GM21390 (cell line): ENCODE data around the gene TAS1R1.
A peak's percentile ranks its signal among the peaks of the same experiment; 100 is the strongest.

Experiments
- ATAC-seq: cut with Tn5 transposase; IDR thresholded peaks from one replicate; pipeline ENCODE4 v1.9.1; 2021; ENCODE audit not compliant: unreplicated experiment

Gene TAS1R1

DNA sequence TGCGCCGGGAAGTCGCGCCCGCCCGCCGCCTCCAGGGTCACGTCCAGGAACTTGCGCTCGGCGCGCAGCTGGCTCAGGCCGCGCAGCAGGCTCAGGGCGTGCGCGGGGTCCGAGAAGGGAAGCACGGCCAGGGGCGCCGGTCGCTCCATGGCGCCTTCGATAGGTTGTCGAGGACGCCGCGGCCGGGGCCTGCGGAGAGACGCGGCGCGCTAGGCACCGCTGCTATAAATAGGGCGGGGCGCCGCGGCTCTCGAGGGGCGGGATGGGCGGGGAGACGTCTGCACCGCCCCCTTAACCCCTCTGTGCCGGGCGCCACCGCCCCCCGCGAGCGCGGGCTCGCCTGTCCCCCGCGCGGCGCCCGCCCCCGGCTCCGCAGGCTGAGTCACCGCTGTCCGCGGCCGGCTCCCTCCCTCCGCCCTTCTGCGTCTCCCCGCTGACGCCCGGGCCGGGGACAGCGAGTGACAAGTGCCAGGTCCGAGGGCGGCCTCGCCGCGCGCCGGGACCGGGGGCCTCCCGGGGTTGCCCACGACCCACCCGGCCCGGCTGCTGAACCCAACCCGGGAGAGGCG is 47.6 kb downstream of the TAS1R1 start, which contains the start of gene KLHL21:
Gene KLHL21 (minus strand): TSS at position 201 of the 569 bp plus-strand sequence. CDS start 52 bp downstream, at position 149.
- ATAC-seq: peak; percentile 48

- ATAC-seq: peak; percentile 16
Measured at GRCh38 chr1:6603238-6603914, 48.3 kb downstream of the TAS1R1 start.

DNA sequence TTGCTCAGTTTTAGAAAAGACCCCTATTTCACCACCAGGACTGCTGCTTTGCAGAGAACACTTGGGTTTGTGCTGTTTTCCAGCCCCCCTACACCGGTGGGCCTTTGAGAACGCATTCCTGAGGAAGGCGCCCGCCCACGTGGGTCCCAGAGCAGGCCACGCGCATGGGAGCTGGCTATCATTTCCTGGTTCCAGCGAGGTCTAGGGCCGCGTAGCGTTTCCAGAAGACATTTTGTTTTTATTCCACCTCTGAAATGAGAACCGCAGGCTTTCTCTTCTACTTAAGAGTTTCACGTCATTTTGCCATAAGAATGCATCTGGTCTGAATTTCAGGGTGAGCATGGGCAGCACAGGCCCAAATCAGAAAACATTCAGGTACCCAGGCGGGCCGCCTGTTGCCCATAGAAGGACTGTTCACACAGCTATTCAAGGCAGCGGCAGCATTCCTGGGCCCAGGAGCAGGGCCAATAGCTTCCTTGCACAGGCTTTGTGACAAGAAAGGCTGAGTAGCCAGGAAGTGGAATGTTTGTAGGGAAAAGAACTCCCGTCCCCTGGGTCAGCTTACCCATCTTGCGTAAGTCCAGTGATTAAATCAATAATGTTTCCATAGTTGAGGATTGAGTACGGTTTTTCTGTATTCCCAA is 48.9 kb downstream of the TAS1R1 start:
- no peak for ATAC-seq

GRCh38 chr1:6612641-6613360 is 57.7 kb downstream of the TAS1R1 start:
- ATAC-seq: peak; percentile 35

- ATAC-seq: peak; percentile 89
Measured at GRCh38 chr1:6613361-6614018, 58.4 kb downstream of the TAS1R1 start, which contains the start of gene PHF13. Gene PHF13 (plus strand): TSS chr1:6613731. CDS start chr1:6614067, 336 bp downstream.

GRCh38 chr1:6614019-6614928 is 59.2 kb downstream of the TAS1R1 start:
- no peak for ATAC-seq

DNA sequence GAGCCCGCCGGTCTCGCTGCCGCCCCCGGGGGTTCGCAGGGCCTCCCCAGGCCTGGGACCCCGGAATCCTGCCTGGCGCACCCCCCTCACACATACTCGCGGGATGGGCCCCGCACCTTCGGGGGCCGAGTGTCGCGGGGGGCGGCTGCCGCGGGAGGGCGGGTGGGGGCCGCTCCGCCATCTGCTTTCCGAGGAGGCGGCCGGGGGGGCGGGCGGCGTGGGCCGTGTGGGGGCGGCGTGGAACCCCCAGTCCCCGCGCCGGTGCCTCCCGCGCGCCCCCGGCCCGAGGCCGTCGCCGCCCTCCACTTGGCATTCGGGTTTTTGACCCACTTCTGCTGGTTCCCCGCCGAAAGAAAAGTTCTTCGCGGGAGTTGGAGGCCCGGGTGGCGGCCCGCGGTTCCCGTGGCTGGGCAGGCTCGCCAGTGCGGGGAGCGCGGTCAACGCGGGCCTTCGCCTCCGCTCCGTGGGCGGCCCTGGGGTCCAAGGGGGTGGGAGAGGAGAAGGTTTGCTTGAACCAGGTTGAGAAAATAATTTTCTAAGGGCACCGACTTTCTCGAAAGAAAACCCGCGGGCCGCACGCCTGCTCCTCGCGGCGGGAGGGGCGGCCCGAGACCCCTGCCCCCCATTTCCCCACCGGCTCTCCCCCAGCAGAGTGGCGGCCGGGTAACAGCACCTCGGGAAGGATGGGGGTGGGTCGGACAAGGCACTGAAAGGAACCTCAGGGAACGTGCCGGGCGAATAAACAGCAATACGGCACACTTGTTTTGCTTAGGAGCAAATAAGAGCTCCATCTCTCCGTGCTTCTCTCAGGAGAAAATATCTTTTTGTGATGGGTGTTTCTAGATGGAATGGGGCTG is 60.0 kb downstream of the TAS1R1 start:
- no peak for ATAC-seq

GRCh38 chr1:6619045-6619444 is 63.9 kb downstream of the TAS1R1 start:
- no peak for ATAC-seq

DNA sequence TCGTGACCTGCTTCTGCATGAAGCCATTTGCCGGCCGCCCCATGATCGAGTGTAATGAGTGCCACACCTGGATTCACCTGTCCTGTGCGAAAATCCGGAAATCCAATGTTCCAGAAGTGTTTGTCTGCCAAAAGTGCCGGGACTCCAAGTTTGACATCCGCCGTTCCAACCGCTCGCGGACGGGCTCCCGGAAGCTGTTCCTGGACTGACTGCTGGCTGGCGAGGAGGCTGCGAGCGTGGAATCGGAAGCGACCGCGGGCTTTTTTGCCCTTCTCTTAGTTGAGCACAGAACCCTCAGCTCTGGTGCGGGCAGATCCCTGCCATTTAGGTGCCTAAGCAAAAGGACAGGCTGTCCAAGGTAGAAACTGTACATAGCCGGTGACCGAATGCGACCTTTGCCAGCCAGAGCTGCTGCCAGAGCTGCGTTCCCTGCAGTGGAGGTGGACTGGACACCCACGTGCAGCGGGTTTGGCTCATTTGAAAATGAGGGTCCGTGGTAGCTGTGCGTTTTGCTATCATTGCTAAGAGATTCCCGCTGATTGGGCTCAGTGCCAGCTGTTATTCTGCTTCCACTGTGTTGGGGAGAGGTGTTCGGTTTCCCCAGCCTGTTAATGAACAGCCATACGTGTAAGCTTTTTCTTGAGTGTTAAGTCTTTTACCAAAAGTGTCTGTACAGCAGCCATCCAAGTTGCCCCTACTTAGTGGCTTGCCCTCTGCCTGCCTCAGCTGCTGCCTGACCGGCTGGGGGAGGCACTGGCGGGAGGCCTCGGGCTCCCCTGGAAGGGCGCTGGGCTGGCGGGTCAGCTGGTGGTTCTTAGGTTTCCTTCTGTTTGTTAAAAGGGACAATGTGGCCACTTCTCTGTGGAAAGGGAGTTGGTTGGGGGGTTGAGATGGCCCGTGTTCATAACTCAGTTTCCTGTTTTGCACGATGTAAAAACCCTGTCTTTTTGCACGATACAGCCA is 66.6 kb downstream of the TAS1R1 start:
- no peak for ATAC-seq

DNA sequence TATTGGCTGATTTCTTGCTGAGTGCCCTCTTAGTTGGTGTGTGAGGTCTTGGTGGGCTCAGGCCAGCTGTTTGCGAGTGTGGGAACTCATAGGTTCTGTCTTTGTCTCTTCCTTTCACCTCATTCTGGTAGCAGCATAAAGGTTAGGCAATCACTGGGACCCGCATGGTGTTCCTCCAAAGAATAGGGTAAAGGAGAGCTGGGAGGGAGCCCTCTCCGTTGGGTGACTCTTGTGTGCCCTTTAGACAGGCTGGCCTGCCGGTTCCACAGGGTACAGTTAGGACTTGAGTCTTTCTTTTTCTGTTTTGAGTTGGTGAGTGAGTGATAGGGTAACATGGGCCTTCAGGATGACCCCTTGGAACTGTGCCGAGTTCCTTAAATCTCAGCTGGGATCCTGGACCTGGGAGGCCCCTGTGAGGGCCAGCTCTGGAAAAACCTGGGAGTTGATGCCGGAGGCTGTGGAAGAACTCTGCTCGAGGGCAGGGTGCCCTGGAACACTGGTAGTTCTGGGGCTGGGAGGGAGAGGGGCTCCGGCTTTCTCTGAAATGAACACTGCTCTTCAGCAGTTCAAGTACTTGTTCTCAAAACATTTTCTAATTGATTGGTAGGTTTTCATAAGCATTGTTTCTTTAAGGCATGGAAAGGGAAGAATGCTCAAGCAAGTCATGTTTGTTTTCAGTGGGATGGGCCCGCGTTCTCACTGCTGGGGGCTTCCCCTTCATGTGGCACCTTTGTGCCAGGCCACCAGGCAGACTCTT is 67.5 kb downstream of the TAS1R1 start:
- no peak for ATAC-seq

- ATAC-seq: no peak
Measured at GRCh38 chr1:6623269-6623965, 68.3 kb downstream of the TAS1R1 start.

DNA sequence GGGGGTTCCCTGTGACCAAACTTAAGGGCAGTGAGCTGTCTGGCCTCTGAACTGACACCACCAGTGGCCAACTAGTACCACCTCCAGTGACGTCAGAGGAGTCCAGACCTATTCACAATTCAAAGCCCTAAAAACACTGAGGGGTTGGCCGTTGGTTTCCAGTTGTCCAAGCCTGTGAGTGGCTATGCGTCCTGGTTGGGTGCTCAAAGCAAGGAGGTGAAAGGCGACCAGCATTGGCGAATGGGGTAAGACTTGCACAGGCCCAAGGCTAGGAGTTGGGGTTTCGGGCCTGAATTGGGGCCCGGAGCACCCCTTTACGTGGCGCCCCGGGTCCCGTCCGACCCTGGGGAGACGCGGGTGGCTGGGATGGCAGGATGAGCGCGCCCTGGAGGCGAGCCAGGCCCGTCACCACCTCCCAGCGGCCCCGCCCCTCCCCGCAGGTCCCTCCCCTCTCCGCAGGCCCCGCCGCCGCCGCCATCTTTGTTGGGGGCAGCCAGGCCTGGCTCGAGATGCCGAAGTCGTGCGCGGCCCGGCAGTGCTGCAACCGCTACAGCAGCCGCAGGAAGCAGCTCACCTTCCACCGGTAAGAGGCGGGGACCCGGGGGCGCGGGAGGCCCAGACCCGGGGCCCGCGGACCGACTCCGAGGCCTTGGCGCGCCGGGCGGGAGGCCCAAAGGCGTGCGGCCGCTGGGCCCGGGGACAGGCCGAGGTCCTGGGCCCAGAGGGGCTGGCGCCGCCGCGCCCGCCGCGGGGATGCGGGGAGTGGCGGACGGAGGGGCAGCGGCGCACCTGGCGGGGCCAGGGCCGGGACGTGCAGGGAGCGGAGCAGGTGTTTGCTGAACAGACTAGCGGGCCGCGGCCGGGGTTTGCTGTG is 69.8 kb downstream of the TAS1R1 start, which contains the start of gene THAP3:
Gene THAP3 (plus strand): TSS at position 159 of the 874 bp plus-strand sequence. CDS start 351 bp downstream, at position 510.
- ATAC-seq: peak; percentile 82

DNA sequence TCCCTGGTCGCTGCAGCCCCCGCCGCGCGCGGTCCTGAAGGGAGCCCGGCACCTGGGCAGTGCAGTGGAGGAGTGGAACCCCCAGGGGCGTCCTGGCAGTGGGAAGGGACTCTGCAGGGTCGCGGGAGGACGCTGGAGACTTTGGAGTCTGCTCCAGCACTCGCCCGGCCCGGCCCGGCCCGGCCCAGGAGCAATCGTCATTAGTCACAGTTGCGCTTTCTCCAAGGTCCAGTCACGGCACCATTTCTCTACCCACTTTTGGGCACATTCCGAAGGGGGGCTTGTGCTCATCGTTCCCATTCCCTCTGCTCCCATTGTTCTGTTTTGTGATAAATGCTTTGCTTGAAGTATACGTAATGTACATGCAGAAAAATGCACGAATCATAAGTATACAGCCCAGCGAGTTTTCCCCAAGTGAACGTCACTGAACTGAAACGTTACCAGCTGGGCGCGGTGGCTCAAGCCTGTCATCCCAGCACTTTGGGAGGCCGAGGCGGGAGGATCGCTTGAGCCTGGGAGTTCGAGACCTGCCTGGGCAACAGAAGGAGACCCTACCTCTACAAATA is 70.6 kb downstream of the TAS1R1 start:
- ATAC-seq: no peak

GRCh38 chr1:6627031-6627430 is 71.9 kb downstream of the TAS1R1 start:
- ATAC-seq: no peak
